Fibroblast of skin of scalp (primary cell): ENCODE results near the gene LORICRIN. TPM values are rescaled to one million over a fixed set of nuclear protein-coding genes. Genes with fewer than 3 reads are reported as not detected.
A peak's percentile ranks its signal among the peaks of the same experiment; 100 is the strongest.

ENCODE experiments used
- DNase-seq: peaks from one replicate; pipeline ENCODE4 v3.0.0-alpha.2; 2013
- polyA plus RNA-seq, 2 experiments: library from polyadenylated mRNA; unstranded; fragments of 120-200 nt; gene quantifications; one replicate each; pipeline ENCODE4 v1.2.1, GENCODE V29; 2013; ENCODE audit not compliant: insufficient read length in 2 of 2

The LORICRIN gene
- polyA plus RNA-seq (2013, experiment 1 of 2; ENCODE audit: insufficient read length), result not detected
- not detected for polyA plus RNA-seq (2013, experiment 2 of 2; ENCODE audit: insufficient read length)

DNA sequence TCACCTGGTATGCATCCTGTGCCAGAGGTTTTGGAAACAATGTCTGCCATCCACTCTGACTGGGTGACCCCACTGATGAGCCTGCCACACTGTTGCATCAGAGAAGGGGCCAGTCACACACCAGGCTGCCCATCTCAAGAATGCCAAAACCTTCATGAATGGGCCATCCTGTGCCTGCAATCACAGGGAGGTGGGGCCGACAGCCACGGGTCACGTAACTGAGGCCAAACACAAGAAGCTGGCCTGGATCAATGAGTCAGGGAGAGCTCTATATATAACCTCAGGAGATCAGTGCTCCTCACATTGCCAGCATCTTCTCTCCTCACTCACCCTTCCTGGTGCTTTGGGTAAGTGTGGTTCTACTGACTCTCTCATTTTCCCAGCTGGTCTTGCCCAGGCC, at the start of gene LORICRIN:
LORICRIN (plus strand) TSS at position 301 of the 400 bp plus-strand sequence. CDS start 1,263 bp downstream, outside the sequence.
- DNase-seq, result no peak

DNA sequence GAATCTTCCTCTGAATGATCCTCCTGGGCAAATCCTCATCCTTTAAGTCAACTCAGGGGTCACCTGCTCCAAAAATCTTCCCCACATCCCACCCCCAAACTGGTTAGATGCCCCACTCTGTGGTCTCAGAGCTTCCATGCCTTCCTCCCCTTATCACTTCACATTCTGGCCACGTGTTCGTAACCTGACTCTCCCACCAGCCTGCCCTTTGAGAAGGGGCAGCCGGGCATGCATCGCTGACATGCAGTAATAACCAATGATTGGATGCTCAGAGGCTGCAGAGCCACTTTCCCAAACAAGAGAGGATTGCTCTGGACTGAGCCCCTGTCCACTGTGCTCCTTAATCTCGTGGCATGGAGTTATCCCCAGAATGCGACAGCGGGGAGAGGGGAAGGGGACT, 49.3 kb upstream of the LORICRIN start:
- DNase-seq, result no peak

- DNase-seq, result no peak
Measured at GRCh38 chr1:153212201-153212600, 47.3 kb upstream of the LORICRIN start.

GRCh38 chr1:153213519-153213918, 46.0 kb upstream of the LORICRIN start:
- no peak for DNase-seq

GRCh38 chr1:153217212-153217611, 42.3 kb upstream of the LORICRIN start, which contains the start of gene PRR9:
Gene PRR9 (plus strand): TSS chr1:153217584. CDS start chr1:153218145, 561 bp downstream.
- DNase-seq, result no peak

DNA sequence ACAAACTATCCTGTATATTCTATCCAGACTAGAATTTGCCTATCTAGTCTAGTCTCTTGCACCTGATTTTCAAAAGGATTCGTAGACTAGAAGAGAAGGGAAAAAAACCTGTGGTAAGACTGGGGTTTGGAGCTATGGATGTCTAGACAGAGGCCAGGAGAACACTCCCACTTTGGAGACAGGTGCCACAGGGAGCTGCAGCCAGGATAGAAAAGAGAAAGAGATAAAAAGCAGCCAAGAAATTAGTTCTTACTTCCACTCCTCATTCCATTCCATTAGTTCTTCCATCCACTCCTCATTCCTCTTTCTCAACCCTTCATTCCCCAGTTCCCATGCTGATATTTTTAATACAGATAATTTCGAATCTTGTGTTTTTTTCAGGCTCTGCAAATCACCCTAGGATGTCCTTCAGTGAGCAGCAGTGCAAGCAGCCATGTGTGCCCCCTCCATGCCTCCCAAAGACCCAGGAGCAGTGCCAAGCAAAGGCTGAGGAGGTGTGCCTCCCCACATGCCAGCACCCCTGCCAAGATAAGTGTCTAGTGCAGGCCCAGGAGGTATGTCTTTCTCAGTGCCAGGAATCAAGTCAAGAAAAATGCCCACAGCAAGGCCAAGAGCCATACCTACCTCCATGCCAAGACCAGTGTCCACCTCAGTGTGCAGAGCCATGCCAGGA, 41.6 kb upstream of the LORICRIN start:
- DNase-seq, result no peak

DNA sequence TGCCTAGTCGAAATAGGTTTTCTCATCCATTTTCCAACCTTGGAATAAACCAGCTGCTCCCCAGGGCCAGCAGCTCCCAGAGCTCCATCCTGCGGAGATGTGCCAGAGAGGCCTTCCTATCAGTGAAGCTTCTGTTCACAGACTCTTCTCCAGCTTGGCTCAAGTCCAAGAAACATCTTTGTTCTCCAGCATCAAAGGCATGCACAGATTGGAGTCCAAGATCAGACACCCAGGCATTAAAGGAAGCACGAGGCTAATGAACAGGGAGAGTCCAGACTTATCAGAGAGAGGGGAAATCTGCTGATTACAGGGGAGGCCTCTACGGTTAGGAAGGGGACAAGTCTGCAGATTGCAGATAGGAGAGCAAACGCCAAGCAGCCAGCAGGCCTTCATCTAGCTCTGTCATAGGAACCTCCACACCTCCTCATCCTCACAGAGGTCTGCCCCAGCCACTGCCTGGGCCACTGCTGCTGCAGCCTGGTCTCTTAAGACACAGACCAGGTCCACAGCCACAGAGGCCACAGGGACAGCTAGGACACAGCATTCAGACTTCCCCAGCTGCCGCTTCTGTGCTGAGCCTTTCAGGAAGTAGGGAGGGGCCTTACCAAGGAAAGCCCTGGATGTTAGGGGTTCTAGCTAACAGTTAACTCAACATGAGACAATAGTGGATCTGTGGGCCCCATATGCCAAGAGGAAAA, 38.7 kb upstream of the LORICRIN start:
- DNase-seq, result no peak

DNA sequence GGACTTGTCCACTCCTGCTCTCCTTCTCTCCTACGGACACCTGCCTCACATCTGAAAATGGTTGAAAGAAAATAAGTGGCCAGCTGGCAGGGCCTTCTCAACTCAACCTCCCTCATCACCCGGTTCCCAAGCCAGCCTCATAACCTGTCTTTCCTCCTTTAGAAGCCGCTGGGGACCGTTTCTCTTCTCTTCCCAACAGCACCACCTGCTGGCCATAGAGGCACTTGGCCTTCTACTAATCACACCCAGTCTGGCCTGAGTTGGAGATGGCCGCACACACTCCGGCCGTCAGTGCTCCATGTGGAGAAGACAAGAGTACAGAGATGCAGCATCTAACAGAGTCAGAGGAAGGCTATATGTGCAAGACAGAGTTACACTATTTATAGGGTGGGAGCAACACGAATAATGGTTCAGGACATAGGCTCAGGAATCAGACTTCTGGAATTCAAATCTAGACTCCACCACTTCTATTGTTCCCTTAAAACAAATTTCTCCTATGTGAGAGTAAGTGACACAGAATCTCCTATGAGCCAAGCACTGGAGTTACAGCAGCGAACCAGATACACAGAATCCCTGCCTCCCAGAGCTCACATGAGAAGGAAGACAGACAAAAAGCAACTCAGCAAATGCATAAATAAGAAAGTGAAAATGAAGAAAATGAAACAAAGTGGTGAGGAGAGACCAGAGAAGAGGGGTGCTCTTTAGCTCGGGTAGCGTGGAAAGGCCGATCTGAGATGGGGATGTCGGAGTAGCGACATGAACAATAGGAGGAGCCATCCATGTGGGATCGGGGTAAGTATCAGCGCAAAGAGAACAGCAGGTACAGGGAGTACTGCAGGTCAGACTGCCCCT, 36.2 kb upstream of the LORICRIN start:
- DNase-seq, result peak; percentile 55

DNA sequence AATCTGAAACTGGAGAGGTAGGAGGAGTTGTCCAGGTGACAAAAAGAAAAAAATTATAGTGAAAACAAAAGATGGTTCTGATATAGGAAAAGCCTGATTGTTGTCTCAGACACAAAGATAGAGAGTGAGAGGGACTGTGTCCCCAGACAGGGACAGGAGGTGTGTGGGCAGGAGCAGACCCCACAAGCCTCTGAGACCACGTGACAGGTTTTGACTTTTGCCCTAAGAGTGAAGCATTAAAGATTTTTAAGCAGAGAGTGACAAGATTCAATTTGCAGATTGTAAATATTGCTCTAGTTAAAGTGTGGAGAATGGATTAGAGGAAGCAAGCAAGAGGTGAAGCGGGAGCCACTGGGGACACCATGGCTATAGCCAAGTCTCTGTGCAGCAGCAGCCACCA, 31.7 kb upstream of the LORICRIN start:
- no peak for DNase-seq

DNA sequence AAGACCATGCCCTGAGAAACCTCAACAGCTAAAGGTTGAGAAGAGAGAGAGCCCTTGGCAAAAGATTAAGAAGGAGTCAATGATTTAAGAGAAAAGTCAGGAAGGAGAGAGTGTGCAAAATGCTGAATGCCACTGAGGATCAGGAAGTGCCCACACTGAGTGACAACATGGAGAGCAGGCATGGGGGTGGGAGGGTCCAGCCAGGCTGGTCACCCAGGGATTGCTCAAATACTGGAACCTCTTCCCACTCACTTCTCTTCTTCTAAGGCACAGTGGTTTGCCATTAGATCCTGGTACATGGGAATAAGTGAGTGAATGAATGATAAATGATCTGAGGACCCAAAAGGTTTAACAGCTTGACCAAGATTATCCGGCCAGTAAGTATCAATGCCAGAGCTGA, 31.0 kb upstream of the LORICRIN start:
- no peak for DNase-seq

DNA sequence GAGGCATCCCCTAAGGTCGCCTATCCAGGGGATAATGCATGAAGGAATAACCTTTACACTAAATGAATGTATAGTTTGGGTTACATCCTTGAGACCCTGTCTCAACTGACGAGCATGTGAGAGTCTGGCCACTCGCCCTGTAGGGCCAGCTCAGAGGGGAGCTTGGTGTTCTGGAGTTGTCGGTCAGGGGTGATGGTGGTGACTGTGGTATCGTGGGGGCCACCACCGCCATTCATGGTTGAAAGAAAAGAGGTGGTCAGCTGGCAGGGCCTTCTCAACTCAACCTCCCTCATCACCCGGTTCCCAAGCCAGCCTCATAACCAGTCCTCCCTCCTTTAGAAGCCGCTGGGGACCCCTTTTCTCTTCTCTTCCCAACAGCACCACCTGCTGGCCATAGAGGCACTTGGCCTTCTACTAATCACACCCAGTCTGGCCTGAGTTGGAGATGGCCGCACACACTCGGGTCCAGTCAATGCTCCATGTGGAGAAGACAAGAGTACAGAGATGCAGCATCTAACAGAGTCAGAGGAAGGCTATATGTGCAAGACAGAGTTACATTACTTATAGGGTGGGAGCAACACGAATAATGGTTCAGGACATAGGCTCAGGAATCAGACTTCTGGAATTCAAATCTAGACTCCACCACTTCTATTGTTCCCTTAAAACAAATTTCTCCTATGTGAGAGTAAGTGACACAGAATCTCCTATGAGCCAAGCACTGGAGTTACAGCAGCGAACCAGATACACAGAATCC, 30.2 kb upstream of the LORICRIN start:
- peak; percentile 4 for DNase-seq

DNA sequence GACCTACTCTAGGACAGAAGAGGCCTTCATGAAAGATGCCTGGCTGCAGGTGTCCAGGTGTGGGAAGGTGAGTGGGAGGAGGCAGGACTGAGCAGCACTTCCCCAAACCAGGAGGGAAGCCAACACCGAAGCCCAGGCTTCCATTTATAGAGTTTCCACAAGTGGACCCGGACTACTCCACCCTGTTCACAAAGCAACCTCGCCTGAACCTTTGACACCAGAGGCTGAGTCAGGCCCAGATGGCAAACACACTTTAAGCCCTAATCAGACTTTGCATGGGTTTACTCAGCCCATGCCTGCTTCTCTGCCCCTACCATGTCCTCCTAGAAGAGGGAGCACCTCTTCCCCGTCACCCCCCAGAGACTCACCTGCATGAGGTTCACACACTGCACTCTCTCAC, 28.1 kb upstream of the LORICRIN start:
- no peak for DNase-seq

GRCh38 chr1:153231785-153232184, 27.7 kb upstream of the LORICRIN start:
- no peak for DNase-seq

DNA sequence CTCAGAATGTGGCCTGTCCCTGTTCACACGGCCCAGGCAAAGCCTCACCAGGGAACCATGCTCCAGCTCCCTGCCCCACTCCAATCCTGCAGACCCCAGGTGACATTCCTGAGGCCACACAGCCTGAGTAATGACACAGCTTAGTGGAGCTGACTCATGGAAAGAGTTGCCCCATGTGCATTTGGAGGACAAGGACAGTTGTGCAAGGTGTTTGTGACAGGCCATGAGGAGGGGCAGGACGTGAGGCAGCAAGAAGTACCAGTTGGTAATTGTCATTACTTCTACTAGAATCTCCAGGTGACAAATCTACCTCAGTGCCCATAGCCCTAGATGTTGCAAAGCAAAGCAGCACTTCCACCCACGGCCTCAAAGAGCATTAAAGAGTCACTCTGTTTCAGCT, 26.9 kb upstream of the LORICRIN start:
- DNase-seq, result no peak

DNA sequence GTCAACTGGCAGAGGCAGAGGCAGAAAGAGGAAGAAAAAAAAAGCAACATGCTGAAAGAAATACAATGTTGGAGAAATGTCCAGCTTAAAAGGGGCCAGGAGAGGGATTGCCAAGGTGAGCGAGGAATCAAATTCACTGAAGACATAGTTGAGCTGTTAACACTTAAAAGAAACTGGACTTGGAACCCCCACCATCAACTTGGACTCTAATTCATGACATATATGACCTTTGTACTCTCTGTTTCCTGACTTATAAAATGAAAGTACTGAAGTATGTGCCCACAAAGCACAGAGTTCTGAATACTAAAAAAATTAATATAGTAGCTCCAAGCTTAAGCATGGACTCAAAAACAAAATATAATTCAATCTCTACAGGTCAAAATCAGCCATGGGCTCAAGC, 26.0 kb upstream of the LORICRIN start:
- no peak for DNase-seq

- no peak for DNase-seq
Measured at GRCh38 chr1:153238527-153238926, 21.0 kb upstream of the LORICRIN start.

- DNase-seq, result no peak
Measured at GRCh38 chr1:153242160-153242559, 17.3 kb upstream of the LORICRIN start.

- DNase-seq, result no peak
Measured at GRCh38 chr1:153245466-153245865, 14.0 kb upstream of the LORICRIN start.

GRCh38 chr1:153246018-153246417, 13.5 kb upstream of the LORICRIN start:
- no peak for DNase-seq

DNA sequence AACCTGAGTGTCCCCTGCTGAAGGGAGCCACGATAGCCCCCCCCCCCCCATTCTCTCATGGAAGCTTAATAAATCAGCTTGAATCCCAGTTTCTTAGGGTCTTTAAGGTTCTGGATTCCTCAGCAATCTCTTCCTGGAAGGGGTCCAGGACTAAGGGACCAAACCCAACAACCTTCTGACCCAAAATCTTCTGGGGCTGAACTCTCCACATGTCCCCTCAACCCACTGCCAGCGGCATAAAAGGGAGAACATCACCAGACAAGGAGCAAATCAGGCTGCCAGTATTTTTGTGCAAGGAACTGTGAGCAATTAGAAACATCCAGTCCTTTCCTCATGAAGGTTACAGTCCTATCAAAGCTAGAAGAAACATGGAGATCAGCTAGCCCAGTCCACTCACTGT, 12.7 kb upstream of the LORICRIN start:
- no peak for DNase-seq

GRCh38 chr1:153248176-153248879, 11.2 kb upstream of the LORICRIN start:
- DNase-seq, result no peak

- no peak for DNase-seq
Measured at GRCh38 chr1:153250166-153250565, 9.3 kb upstream of the LORICRIN start.
